K562 (cell line): Measurements from ENCODE around the gene N4BP3. TPM values are rescaled to one million over a fixed set of nuclear protein-coding genes. Genes with fewer than 3 reads are reported as not detected.
A peak's percentile ranks its signal among the peaks of the same experiment; 100 is the strongest.

Source experiments
- ATAC-seq: fragments of 200-7000 bp; cut with Tn5 transposase; 3 replicates; pipeline ENCODE4 v1.9.1; 2020; ENCODE audit warnings: moderate library complexity
- BruUV-seq: library from RNA; stranded (reverse); fragments of 400-500 nt; replicated peaks from 2 replicates; lab custom pipeline; 2021; lab: Mats Ljungman, UMichigan
- CTCF ChIA-PET: fragments of 300-600 bp; formaldehyde crosslinking; extraction: SDS; loops from one replicate; lab custom pipeline; 2021; ENCODE audit warnings: low intra/inter-chr PET ratio; lab: Yijun Ruan, JAX
- POLR2A ChIA-PET: fragments of 300-600, 350-650 bp; sonication (Branson Sonifier 250); formaldehyde crosslinking; extraction: SDS; loops from one replicate; lab custom pipeline; 2021; ENCODE audit warnings: antibody characterized with exemption, inconsistent platforms; lab: Yijun Ruan, JAX
- DNase-seq, 4 experiments: peaks; one replicate each; pipeline versions ENCODE4 v3.0.0 to v3.0.0-alpha.2; 2011 to 2018; ENCODE audit warnings: low spot score in 3 of 4, mixed read lengths in 3 of 4; ENCODE audit errors: extremely low read depth in 1 of 4
- FAIRE-seq: peaks from 2 replicates; lab custom pipeline; 2011; peaks lifted over from hg19 to GRCh38; lab: Jason Lieb, UNC
- H2AFZ ChIP-seq: 2 replicates; pipeline ENCODE4 v1.6.0; 2011; ENCODE audit warnings: low read depth, low read length, control low read depth, inconsistent platforms
- H3K27ac ChIP-seq: fragments of 200-600 bp; 3 replicates; pipeline ENCODE4 v1.8.0; 2011; ENCODE audit warnings: low read depth, mild to moderate bottlenecking, control low read depth, inconsistent platforms, low read length, moderate library complexity, mixed read lengths; ENCODE audit errors: extremely low read depth
- H3K27me3 ChIP-seq, 2 experiments: fragments of 300-600 bp in 1 of 2; 2 replicates in 1 of 2; 3 replicates in 1 of 2; pipeline versions ENCODE4 v1.6.0 to v1.8.0; 2011; ENCODE audit warnings: inconsistent platforms in 2 of 2, low read length in 2 of 2, mild to moderate bottlenecking in 1 of 2, mixed read lengths in 1 of 2, moderate library complexity in 1 of 2; ENCODE audit not compliant: control insufficient read depth in 2 of 2, insufficient read depth in 2 of 2
- H3K36me3 ChIP-seq: fragments of 300-600 bp; 3 replicates; pipeline ENCODE4 v1.8.0; 2011; ENCODE audit warnings: mild to moderate bottlenecking, low read length, inconsistent platforms; ENCODE audit not compliant: control insufficient read depth, insufficient read depth
- H3K4me1 ChIP-seq, 2 experiments: fragments of 200-600 bp in 1 of 2; replicated peaks in 1 of 2; 2 replicates in 1 of 2; 3 replicates in 1 of 2; pipeline versions ENCODE4 v1.5.1 to v1.8.0; 2011; ENCODE audit warnings: inconsistent platforms in 2 of 2, low read length in 2 of 2, mild to moderate bottlenecking in 1 of 2, mixed read lengths in 1 of 2, moderate library complexity in 1 of 2; ENCODE audit not compliant: control insufficient read depth in 2 of 2, insufficient read depth in 2 of 2
- H3K4me2 ChIP-seq: 2 replicates; pipeline ENCODE4 v1.6.1; 2011; ENCODE audit warnings: low read length, control low read depth, inconsistent platforms, mixed read lengths; ENCODE audit not compliant: insufficient read depth
- H3K4me3 ChIP-seq: fragments of 200-600 bp; sonication (generic), shearing (Covaris generic); 2 replicates; pipeline ENCODE4 v1.5.1; 2016; ENCODE audit warnings: control low read depth, inconsistent platforms
- H3K79me2 ChIP-seq: fragments of 200-600 bp; 3 replicates; pipeline ENCODE4 v1.8.0; 2011; ENCODE audit warnings: low read length, inconsistent platforms; ENCODE audit not compliant: control insufficient read depth, insufficient read depth
- H3K9ac ChIP-seq, 2 experiments: 2 replicates each; pipeline versions ENCODE4 v1.6.0 to v1.6.1; 2011; ENCODE audit warnings: low read depth in 2 of 2, low read length in 2 of 2, control low read depth in 1 of 2, inconsistent platforms in 1 of 2, mild to moderate bottlenecking in 1 of 2, mixed read lengths in 1 of 2; ENCODE audit not compliant: insufficient read depth in 1 of 2
- H3K9me1 ChIP-seq: one replicate; pipeline ENCODE4 v1.6.0; 2011; ENCODE audit warnings: inconsistent platforms, mild to moderate bottlenecking, low read length, moderate library complexity; ENCODE audit not compliant: control insufficient read depth, insufficient read depth
- H3K9me3 ChIP-seq: replicated peaks from 2 replicates; pipeline ENCODE4 v1.5.1; 2011; ENCODE audit warnings: low read depth, low read length, inconsistent platforms; ENCODE audit not compliant: control insufficient read depth, insufficient read depth
- H4K20me1 ChIP-seq: replicated peaks from 2 replicates; pipeline ENCODE4 v1.6.1; 2011; ENCODE audit warnings: low read length, inconsistent platforms, mixed read lengths; ENCODE audit not compliant: control insufficient read depth, insufficient read depth
- BCOR ChIP-seq: fragments of 450-650 bp; IDR thresholded peaks from 2 replicates; pipeline ENCODE4 v1.6.1; 2016
- CBFB ChIP-seq: sonication (generic); formaldehyde crosslinking; IDR thresholded peaks from 2 replicates; pipeline ENCODE4 v1.4.0; 2020; ENCODE audit warnings: mild to moderate bottlenecking, missing genetic modification reagents
- MIER1 ChIP-seq: fragments of 450-650 bp; IDR thresholded peaks from 2 replicates; pipeline ENCODE4 v1.6.1; 2016; ENCODE audit warnings: antibody characterized with exemption, mild to moderate bottlenecking, low read depth
- NONO ChIP-seq, 2 experiments: fragments of 200-400 bp in 1 of 2; fragments of 450-650 bp in 1 of 2; formaldehyde crosslinking in 1 of 2; IDR thresholded peaks; 2 replicates each; pipeline ENCODE4 v1.6.1; 2017; ENCODE audit warnings: low read depth in 2 of 2, mild to moderate bottlenecking in 2 of 2, moderate library complexity in 2 of 2, low read length in 1 of 2
- SAFB2 ChIP-seq: fragments of 200-400 bp; formaldehyde crosslinking; IDR thresholded peaks from 2 replicates; pipeline ENCODE4 v1.6.1; 2018; ENCODE audit warnings: borderline replicate concordance, low read length, low read depth, moderate library complexity; ENCODE audit not compliant: severe bottlenecking
- TEAD4 ChIP-seq, 2 experiments: sonication (generic) in 1 of 2; formaldehyde crosslinking in 1 of 2; IDR thresholded peaks; 2 replicates each; pipeline versions ENCODE4 v1.6.1 to v1.8.0; 2012 to 2022; ENCODE audit warnings: borderline replicate concordance in 1 of 2, inconsistent platforms in 1 of 2, low read length in 1 of 2, mild to moderate bottlenecking in 1 of 2, missing genetic modification reagents in 1 of 2
- WGBS: fragments of 100-300 bp; shearing (Covaris generic); methylation state at CpG from one replicate; pipeline ENCODE4 v1.1.6; 2016; ENCODE audit warnings: low coverage, mixed read lengths; ENCODE audit not compliant: insufficient coverage; ENCODE audit errors: missing lambda C conversion rate; 5-methylcytosine and 5-hydroxymethylcytosine counted together
- in situ Hi-C: fragments of 300-500 bp; cut with MboI; formaldehyde crosslinking; loops from 4 replicates; pipeline ENCODE4 v1.15.0; 2018; ENCODE audit warnings: inconsistent platforms, mixed read lengths
- intact Hi-C: fragments of 100-400 bp; cut with micrococcal nuclease; formaldehyde crosslinking; loops from 2 replicates; pipeline ENCODE4 v1.14.2; 2022
- polyA plus RNA-seq, 8 experiments: library from polyadenylated mRNA; depleted of rRNA in 4 of 8; stranded (reverse) in 5 of 8; unstranded in 3 of 8; fragments of >200 nt; fragmentation: Nextera tagmentation in 2 of 8; fragmentation: Illumina TruSeq in 1 of 8; extraction: Ambion mirVana in 2 of 8; extraction: Trizol in 1 of 8; gene quantifications; 2 replicates each; pipeline versions ENCODE4 v1.2.1 to v1.2.3, GENCODE V29; 2011 to 2014; ENCODE audit warnings: inconsistent platforms in 1 of 8, missing spikeins in 1 of 8
- total RNA-seq, 7 experiments: library from RNA; depleted of rRNA in 6 of 7; stranded (reverse); fragments of >200 nt in 6 of 7; fragmentation: Illumina TruSeq in 2 of 7; extraction: Trizol in 2 of 7; gene quantifications; 2 replicates each; pipeline versions ENCODE4 v1.2.1 to v1.2.3, GENCODE V29; 2011 to 2021; ENCODE audit warnings: low replicate concordance in 1 of 7
- TF ChIP-seq, protein P1 (sequence below): fragments of 250-450 bp; sonication (Bioruptor Pico); IDR thresholded peaks from 2 replicates; pipeline ENCODE4 v1.8.0; 2022; ENCODE audit warnings: inconsistent platforms
- TF ChIP-seq, protein P2 (sequence below): fragments of 450-650 bp; formaldehyde crosslinking; conservative IDR thresholded peaks from 2 replicates; pipeline ENCODE4 v1.4.0; 2022; ENCODE audit warnings: mild to moderate bottlenecking, missing genetic modification characterization
- TF ChIP-seq, protein P3 (sequence below): fragments of 450-650 bp; IDR thresholded peaks from 2 replicates; pipeline ENCODE4 v1.6.1; 2018; ENCODE audit not compliant: partially characterized antibody

Gene N4BP3
- total and polyA plus RNA-seq, 9 of the 15 experiments (the other 6 are each of a cell fraction or from before 2014, with no cell fraction given), result 0.06 to 7.0 (median 2.4) TPM

GRCh38 chr5:178114325-178115135, 1.2 kb downstream of the N4BP3 start (continued):
- TF ChIP-seq CBFB (CRISPR knock-in tag), result peak; percentile 26; the same call in 1 of the 2 replicates
- TF ChIP-seq TEAD4 (IDR thresholded peaks at IDR 0.05; ENCODE audit: low read length), result peak; percentile 36; the same call in 1 of the 2 replicates
- TF ChIP-seq TEAD4 (CRISPR knock-in tag; IDR thresholded peaks at IDR 0.05; ENCODE audit: borderline replicate concordance), result no peak
- peak; percentile 48; the same call in 1 of the 2 replicates for TF ChIP-seq BCOR
- no peak for TF ChIP-seq NONO (IDR thresholded peaks at IDR 0.05; ENCODE audit: low read depth in 2 of 2, low read length in 1 of 2)
- TF ChIP-seq, protein P1, sequence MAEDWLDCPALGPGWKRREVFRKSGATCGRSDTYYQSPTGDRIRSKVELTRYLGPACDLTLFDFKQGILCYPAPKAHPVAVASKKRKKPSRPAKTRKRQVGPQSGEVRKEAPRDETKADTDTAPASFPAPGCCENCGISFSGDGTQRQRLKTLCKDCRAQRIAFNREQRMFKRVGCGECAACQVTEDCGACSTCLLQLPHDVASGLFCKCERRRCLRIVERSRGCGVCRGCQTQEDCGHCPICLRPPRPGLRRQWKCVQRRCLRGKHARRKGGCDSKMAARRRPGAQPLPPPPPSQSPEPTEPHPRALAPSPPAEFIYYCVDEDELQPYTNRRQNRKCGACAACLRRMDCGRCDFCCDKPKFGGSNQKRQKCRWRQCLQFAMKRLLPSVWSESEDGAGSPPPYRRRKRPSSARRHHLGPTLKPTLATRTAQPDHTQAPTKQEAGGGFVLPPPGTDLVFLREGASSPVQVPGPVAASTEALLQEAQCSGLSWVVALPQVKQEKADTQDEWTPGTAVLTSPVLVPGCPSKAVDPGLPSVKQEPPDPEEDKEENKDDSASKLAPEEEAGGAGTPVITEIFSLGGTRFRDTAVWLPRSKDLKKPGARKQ, result no peak

DNA sequence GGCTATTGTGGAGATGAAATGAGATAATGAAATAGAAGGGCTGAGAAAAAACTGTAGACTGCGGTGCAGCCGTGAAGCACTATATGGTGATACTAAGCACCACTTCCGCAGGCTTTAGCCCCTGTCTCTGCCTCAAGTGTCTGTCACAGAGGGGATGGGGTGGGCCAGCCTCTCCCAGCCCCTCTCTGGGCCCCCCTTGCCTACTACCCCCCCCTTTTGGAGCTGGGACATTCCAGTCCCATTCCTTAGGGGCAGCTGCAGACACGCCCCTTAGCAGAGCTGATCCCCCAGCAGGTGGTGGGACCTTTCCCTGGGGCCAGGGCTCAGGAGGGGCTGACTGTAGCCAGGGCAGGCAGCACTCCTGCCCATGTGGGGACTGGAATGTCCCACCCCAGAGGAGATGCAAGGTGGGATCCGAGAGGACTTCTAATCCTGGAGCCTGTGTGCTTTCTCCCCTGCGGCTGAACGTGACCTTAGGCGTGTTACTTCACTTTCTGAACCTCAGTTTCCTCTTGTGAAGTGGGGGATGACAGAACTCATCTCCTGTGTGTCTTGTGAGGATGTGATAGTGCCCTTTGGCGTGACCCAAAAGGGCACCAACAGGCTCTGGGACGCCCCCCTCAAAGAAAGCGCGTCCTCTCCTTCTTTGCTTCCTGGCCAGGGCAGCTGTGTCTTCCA, 1.9 kb downstream of the N4BP3 start:
- Histone ChIP-seq H3K4me3 (peak overlapping the region; percentile 66; the same call in 1 of the 2 replicates), H3K9ac (peak overlapping the region; percentile 26 to 96; a peak in 3 of 4 replicates), H3K4me2 (peak overlapping the region; percentile 86), H3K4me1 (peaks cover 31 to 62% of the 10 kb centered on the region in 2 experiments; a peak in 4 of 5 replicates), H3K9me1 (peaks cover 3% of the 10 kb centered on the region), H3K36me3 (peaks cover 4% of the 10 kb centered on the region; the same call in 1 of the 3 replicates), H3K27me3 (no peaks in the 10 kb centered on the region), H4K20me1 (peaks cover 9% of the 10 kb centered on the region; the same call in 1 of the 2 replicates), H3K27ac (no peak overlapping the region), H3K9me3 (no peaks in the 10 kb centered on the region), H2AFZ (no peak overlapping the region), H3K79me2 (peaks cover 46% of the 10 kb centered on the region)
- 81% methylated on average over 11 of the region's 12 CpGs for WGBS
- DNase-seq, result no peak
- ChIA-PET CTCF (no interaction called here), POLR2A (interaction anchor here (0.6 to 1.8 kb wide), 2 partner anchors 9 to 34 kb away, joined by 3 to 5 read pairs; no protein-coding TSS in a partner anchor)
- in situ Hi-C loops (no loop called here), intact Hi-C loops (no loop called here)
- peak; percentile 69 for FAIRE-seq
- no TSS peak for BruUV-seq
- ATAC-seq, result no peak
- TF ChIP-seq MIER1 (no peak), SAFB2 (no peak)
- TF ChIP-seq, protein P2, sequence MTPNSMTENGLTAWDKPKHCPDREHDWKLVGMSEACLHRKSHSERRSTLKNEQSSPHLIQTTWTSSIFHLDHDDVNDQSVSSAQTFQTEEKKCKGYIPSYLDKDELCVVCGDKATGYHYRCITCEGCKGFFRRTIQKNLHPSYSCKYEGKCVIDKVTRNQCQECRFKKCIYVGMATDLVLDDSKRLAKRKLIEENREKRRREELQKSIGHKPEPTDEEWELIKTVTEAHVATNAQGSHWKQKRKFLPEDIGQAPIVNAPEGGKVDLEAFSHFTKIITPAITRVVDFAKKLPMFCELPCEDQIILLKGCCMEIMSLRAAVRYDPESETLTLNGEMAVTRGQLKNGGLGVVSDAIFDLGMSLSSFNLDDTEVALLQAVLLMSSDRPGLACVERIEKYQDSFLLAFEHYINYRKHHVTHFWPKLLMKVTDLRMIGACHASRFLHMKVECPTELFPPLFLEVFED (CRISPR knock-in tag), result no peak
- TF ChIP-seq, protein P3, sequence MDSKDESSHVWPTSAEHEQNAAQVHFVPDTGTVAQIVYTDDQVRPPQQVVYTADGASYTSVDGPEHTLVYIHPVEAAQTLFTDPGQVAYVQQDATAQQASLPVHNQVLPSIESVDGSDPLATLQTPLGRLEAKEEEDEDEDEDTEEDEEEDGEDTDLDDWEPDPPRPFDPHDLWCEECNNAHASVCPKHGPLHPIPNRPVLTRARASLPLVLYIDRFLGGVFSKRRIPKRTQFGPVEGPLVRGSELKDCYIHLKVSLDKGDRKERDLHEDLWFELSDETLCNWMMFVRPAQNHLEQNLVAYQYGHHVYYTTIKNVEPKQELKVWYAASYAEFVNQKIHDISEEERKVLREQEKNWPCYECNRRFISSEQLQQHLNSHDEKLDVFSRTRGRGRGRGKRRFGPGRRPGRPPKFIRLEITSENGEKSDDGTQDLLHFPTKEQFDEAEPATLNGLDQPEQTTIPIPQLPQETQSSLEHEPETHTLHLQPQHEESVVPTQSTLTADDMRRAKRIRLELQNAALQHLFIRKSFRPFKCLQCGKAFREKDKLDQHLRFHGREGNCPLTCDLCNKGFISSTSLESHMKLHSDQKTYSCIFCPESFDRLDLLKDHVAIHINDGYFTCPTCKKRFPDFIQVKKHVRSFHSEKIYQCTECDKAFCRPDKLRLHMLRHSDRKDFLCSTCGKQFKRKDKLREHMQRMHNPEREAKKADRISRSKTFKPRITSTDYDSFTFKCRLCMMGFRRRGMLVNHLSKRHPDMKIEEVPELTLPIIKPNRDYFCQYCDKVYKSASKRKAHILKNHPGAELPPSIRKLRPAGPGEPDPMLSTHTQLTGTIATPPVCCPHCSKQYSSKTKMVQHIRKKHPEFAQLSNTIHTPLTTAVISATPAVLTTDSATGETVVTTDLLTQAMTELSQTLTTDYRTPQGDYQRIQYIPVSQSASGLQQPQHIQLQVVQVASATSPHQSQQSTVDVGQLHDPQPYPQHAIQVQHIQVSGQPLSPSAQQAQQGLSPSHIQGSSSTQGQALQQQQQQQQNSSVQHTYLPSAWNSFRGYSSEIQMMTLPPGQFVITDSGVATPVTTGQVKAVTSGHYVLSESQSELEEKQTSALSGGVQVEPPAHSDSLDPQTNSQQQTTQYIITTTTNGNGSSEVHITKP, result peak; percentile 74
